GM12801 (cell line): ENCODE measurements around the gene PBX2.

Source experiments
- TF ChIP-seq, protein P1 (sequence below): IDR thresholded peaks from one replicate; pipeline ENCODE4 v1.5.1; 2011; ENCODE audit warnings: control low read depth; ENCODE audit not compliant: insufficient read length; ENCODE audit errors: extremely low read depth

PBX2 gene

DNA sequence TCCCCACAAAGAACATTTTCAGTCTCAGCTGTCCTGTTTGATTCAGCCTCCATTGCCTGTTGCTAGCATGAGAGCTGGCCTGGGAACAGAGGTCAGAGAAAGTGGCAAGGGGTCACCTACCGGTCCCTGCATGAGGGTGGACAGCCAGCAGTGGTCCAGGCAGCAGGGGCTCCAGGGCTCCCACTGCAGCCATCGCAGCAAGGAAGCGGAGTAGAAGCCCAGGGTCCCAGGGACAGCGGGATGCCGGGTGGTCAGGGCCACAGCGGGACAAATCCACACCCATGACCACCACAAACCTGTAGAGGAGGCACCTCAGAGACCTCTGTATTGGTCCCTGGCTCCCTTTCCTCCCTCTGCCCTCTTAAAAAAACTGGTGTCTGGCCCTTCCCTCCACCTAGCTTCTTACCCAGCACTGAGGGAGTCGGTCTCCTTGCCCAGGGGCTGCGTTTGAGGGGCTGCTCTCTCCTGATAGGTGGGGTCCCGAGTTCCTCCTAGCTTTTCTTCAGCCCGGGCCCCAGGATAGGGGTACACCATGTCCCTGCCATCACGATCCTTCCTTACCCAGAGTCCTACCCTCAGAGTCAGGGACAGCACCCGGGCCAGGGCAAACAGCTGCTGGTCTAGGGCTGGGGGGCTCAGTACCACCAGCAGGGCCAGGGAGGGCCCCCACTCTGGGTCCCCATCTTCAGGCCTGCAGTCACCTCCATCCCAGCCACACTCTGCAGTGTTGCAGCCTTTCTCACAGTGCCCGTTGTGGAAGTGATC lies 10.9 kb upstream of the PBX2 start:
- TF ChIP-seq, protein P1, sequence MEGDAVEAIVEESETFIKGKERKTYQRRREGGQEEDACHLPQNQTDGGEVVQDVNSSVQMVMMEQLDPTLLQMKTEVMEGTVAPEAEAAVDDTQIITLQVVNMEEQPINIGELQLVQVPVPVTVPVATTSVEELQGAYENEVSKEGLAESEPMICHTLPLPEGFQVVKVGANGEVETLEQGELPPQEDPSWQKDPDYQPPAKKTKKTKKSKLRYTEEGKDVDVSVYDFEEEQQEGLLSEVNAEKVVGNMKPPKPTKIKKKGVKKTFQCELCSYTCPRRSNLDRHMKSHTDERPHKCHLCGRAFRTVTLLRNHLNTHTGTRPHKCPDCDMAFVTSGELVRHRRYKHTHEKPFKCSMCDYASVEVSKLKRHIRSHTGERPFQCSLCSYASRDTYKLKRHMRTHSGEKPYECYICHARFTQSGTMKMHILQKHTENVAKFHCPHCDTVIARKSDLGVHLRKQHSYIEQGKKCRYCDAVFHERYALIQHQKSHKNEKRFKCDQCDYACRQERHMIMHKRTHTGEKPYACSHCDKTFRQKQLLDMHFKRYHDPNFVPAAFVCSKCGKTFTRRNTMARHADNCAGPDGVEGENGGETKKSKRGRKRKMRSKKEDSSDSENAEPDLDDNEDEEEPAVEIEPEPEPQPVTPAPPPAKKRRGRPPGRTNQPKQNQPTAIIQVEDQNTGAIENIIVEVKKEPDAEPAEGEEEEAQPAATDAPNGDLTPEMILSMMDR = no peak

DNA sequence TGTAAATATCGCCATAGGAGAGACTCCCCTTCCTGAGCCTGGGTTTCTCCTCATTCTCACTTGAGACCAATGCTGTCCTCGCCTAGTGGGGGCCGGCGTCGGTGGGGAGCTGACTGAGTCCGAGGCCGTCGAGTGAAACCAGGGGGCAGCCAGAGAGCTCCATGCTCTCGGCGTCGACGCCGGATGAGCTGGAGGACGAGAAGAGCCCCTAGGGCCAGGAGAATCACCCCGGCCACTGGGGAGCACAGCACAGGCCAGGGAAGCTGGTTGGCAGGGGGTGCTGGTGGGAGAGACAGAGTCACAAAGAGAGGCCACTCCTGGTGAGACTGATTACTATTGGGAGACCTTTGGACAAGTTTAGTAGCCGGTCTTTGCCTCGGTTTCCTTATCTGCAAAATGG lies 8.9 kb upstream of the PBX2 start:
- TF ChIP-seq, protein P1 = no peak

DNA sequence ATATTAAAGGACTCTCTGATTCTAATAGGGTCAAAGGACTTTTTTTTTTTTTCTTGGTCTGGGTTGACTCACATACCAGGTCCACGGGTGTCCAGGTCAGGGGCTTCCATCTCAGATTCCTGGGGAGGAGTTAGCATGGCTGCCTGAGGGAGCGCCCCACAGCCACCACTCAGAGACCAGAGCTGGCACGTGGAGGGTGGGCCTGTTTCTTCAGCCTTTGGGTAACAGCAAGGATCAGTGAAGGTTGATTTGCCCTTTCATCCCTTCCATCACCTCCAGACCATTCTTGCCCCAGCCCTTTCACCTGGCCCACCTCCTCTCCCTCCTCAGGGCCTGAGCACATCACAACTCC lies 8.3 kb upstream of the PBX2 start:
- TF ChIP-seq, protein P1 = no peak

DNA sequence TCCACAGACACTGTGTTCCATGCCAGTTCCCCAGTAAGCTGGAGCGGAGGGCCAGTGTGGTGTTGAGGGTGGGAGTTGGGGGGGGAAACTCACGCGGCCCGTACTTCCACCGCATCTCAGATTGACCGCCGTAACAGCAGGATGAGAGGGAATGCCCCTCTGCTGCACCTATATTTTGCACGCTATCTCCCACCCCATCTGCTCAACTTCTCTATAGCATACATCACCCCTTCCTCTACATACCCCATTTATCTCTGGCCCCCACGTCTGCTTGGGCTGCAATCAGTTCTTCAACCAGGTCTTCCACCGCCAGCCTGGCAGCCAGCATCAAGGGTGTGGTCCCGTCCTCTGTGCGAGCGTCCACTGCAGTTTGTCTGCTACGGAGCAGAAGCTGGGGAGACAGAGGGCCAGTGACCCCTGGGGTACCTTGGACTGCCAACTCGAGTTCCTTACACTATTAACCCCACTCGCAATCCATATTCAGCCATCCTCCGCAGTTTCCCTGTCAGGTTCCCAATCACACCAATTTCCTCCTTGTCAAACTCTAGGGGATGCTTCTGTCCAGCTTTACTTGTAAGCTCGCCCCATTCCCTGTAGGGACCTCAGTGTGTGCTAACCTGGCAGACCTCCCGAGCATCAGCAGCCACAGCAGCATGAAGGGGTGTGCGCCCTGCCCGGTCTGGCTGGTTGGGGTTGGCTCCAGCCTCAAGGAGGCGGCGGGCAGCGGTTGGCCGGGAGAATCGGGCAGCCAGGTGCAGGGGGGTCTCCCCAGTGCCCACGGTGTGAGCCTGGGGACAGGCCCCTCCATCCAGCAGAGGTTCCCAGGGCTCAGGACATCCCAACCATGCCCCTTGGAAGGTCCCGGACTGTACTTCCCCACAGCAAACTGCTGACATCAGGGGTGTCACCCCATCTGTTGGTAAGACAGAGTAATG lies 6.9 kb upstream of the PBX2 start:
- TF ChIP-seq, protein P1 = no peak

DNA sequence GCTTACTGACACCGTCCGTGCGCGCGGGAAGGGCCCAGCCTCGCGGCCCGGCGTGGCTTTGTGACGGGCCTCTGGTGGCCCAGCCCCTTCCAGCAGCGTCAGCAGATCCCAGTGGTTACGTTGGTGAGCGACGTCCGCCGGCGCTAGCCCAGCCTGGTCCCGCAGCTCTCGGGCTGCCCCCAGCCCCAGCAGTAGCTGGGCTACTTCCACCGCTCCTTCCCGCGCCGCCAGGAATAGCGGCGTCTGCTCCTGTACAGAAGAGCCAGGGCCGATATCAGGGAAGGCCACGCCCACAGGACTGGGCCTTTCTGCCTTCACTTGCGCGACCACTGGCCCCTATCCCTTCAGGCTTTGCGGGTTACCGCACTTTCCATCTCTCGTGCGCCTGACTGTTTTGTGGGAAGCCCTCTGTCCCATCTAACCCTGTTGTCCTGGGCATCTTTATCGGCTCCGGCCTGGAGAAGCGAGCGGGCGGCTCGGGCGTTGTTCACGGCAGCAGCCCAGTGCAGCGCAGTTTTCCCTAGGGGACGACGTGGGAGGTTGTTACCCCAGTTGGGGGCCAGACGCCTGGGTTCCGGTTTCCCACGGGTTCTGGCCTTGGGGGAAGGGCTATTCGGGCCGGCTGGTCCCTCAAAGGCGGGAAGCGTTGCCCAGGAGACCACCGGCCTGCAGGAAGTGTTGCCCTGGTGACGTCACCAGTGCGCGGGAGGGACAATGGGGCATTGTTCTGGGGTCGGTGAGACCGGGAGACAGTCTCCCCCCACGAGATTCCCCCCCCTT lies 6.1 kb upstream of the PBX2 start:
- TF ChIP-seq, protein P1 = no peak

DNA sequence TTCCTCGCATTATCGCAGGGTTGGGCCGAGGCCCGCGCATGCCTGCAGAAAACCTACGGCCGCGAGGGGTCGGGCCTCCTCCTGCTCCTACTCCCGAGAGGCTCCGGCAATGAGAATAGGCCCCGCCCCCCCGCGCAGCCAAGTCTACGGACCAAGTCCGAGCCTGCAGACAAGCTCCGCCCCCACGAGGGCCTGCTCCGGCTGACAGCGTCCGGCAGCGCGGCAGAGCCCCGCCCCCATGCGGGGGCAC lies 5.6 kb upstream of the PBX2 start:
- TF ChIP-seq, protein P1 = no peak
